Neural cell (in vitro differentiated cells): ENCODE measurements around the gene PTP4A2. TPM values are rescaled to one million over a fixed set of nuclear protein-coding genes. Genes with fewer than 3 reads are reported as not detected.

Experiments used
- H2AFZ ChIP-seq: fragments of 200-600, 300-800 bp; sonication (generic), shearing (Covaris generic); 2 replicates; pipeline ENCODE4 v1.6.0; 2014; ENCODE audit warnings: low read depth, mild to moderate bottlenecking, antibody characterized with exemption, low read length, moderate library complexity
- H3F3A ChIP-seq: fragments of 200-600 bp; shearing (Covaris generic); 2 replicates; pipeline ENCODE4 v1.6.1; 2016; ENCODE audit warnings: mild to moderate bottlenecking, moderate library complexity, mixed read lengths, antibody characterized with exemption, low read length; ENCODE audit not compliant: insufficient read depth, poor library complexity, severe bottlenecking
- H3K27ac ChIP-seq: fragments of 200-600, 300-800 bp; sonication (generic), shearing (Covaris generic); 2 replicates; pipeline ENCODE4 v1.5.1; 2014; ENCODE audit warnings: mild to moderate bottlenecking, low read length, moderate library complexity
- H3K27me3 ChIP-seq: fragments of 300-800, 200-600 bp; sonication (generic), shearing (Covaris generic); 2 replicates; pipeline ENCODE4 v1.6.0; 2014; ENCODE audit warnings: mild to moderate bottlenecking, low read depth, low read length, moderate library complexity; ENCODE audit not compliant: insufficient read depth
- H3K36me3 ChIP-seq: fragments of 300-800, 200-600 bp; sonication (generic), shearing (Covaris generic); 2 replicates; pipeline ENCODE4 v1.5.1; 2014; ENCODE audit warnings: mild to moderate bottlenecking, antibody characterized with exemption, low read length, moderate library complexity; ENCODE audit not compliant: insufficient read depth
- H3K4me2 ChIP-seq: fragments of 300-800, 200-600 bp; sonication (generic), shearing (Covaris generic); 2 replicates; pipeline ENCODE4 v1.6.0; 2014; ENCODE audit warnings: mild to moderate bottlenecking, low read length
- H3K4me3 ChIP-seq: fragments of 300-800, 200-600 bp; sonication (generic), shearing (Covaris generic); 2 replicates; pipeline ENCODE4 v1.5.1; 2014; ENCODE audit warnings: mild to moderate bottlenecking, low read length, moderate library complexity
- H3K79me2 ChIP-seq: fragments of 200-600 bp; shearing (Covaris generic); replicated peaks from 2 replicates; pipeline ENCODE4 v1.6.0; 2014; ENCODE audit warnings: mild to moderate bottlenecking, low read length, moderate library complexity; ENCODE audit not compliant: insufficient read depth
- H3K9ac ChIP-seq: fragments of 300-800, 200-600 bp; sonication (generic), shearing (Covaris generic); 2 replicates; pipeline ENCODE4 v1.6.1; 2016; ENCODE audit warnings: mild to moderate bottlenecking, low read length, mixed read lengths
- H3K9me2 ChIP-seq: fragments of 200-600 bp; shearing (Covaris generic); 2 replicates; pipeline ENCODE4 v1.6.1; 2016; ENCODE audit warnings: mild to moderate bottlenecking, low read length, mixed read lengths; ENCODE audit not compliant: insufficient read depth
- H3K9me3 ChIP-seq: fragments of 200-600, 300-800 bp; sonication (generic), shearing (Covaris generic); 2 replicates; pipeline ENCODE4 v1.6.1; 2016; ENCODE audit warnings: mild to moderate bottlenecking, mixed run types, low read length, moderate library complexity, mixed read lengths
- H4K20me1 ChIP-seq: fragments of 200-600 bp; shearing (Covaris generic); 2 replicates; pipeline ENCODE4 v1.6.1; 2016; ENCODE audit warnings: mild to moderate bottlenecking, mixed run types; ENCODE audit not compliant: insufficient read depth
- EP300 ChIP-seq: fragments of 450-650 bp; conservative IDR thresholded peaks from 2 replicates; pipeline ENCODE4 v1.6.1; 2014; ENCODE audit warnings: antibody characterized with exemption, mild to moderate bottlenecking, moderate library complexity; ENCODE audit not compliant: poor library complexity, severe bottlenecking
- EZH2 ChIP-seq: fragments of 200-600, 300-800 bp; shearing (Covaris generic), sonication (generic); IDR thresholded peaks from 2 replicates; pipeline ENCODE4 v1.6.1; 2014; ENCODE audit warnings: antibody characterized with exemption, low read length, borderline replicate concordance, mild to moderate bottlenecking; ENCODE audit not compliant: insufficient read depth, poor library complexity, severe bottlenecking
- MXI1 ChIP-seq: fragments of 450-650 bp; conservative IDR thresholded peaks from 2 replicates; pipeline ENCODE4 v1.6.1; 2014; ENCODE audit warnings: antibody characterized with exemption, mild to moderate bottlenecking; ENCODE audit not compliant: poor library complexity, severe bottlenecking
- POLR2AphosphoS5 ChIP-seq: IDR thresholded peaks from 2 replicates; pipeline ENCODE4 v1.6.1; 2012
- RAD21 ChIP-seq: fragments of 450-650 bp; conservative IDR thresholded peaks from 2 replicates; pipeline ENCODE4 v1.6.1; 2014; ENCODE audit warnings: antibody characterized with exemption, mild to moderate bottlenecking, moderate library complexity
- SMC3 ChIP-seq: fragments of 450-650 bp; conservative IDR thresholded peaks from 2 replicates; pipeline ENCODE4 v1.6.1; 2014; ENCODE audit warnings: antibody characterized with exemption, mild to moderate bottlenecking, moderate library complexity; ENCODE audit not compliant: poor library complexity
- TAF1 ChIP-seq: IDR thresholded peaks from 2 replicates; pipeline ENCODE4 v1.6.1; 2012; ENCODE audit warnings: low read depth
- polyA plus RNA-seq: library from polyadenylated mRNA; depleted of rRNA; stranded (reverse); fragments of >200 nt; gene quantifications from 2 replicates; pipeline ENCODE4 v1.2.3, GENCODE V29; 2014
- TF ChIP-seq, protein P1 (sequence below): IDR thresholded peaks from 2 replicates; pipeline ENCODE4 v1.6.1; 2012; ENCODE audit warnings: borderline replicate concordance
- TF ChIP-seq, protein P2 (sequence below): fragments of 450-650 bp; IDR thresholded peaks from 2 replicates; pipeline ENCODE4 v1.5.1; 2014; ENCODE audit warnings: antibody characterized with exemption, mild to moderate bottlenecking, moderate library complexity; ENCODE audit not compliant: poor library complexity, severe bottlenecking

The PTP4A2 gene
- polyA plus RNA-seq, 1 donor from 2014 or later, result 250 TPM

DNA sequence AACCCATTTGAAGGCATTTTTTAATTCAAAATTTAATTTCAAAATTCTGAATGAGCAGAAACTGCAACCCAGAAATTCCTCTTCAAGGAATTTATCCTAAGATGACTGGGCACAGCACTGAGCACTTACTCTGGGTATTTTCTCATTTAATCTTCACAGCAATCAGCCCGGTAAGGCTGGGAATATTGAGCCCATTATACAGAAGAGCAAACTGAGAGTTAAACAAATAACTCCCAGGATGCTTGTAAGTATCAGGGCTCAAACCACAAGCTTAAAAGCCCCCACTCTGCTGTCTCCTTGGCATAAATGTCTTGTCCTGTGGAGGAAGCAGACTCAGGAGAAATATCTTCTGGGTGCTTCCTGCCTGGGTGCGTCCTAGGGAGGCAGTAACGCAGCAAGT is 69.3 kb downstream of the PTP4A2 start:
- H3K27me3 ChIP-seq, result no peaks in the 10 kb centered on the region
- H3K9me3 ChIP-seq, result no peaks in the 10 kb centered on the region
- H4K20me1 ChIP-seq, result no peaks in the 10 kb centered on the region
- H3F3A ChIP-seq, result no peaks in the 10 kb centered on the region
- no peak for TF ChIP-seq TAF1
- TF ChIP-seq RAD21, result no peak
- TF ChIP-seq MXI1, result no peak
- TF ChIP-seq, protein P1, sequence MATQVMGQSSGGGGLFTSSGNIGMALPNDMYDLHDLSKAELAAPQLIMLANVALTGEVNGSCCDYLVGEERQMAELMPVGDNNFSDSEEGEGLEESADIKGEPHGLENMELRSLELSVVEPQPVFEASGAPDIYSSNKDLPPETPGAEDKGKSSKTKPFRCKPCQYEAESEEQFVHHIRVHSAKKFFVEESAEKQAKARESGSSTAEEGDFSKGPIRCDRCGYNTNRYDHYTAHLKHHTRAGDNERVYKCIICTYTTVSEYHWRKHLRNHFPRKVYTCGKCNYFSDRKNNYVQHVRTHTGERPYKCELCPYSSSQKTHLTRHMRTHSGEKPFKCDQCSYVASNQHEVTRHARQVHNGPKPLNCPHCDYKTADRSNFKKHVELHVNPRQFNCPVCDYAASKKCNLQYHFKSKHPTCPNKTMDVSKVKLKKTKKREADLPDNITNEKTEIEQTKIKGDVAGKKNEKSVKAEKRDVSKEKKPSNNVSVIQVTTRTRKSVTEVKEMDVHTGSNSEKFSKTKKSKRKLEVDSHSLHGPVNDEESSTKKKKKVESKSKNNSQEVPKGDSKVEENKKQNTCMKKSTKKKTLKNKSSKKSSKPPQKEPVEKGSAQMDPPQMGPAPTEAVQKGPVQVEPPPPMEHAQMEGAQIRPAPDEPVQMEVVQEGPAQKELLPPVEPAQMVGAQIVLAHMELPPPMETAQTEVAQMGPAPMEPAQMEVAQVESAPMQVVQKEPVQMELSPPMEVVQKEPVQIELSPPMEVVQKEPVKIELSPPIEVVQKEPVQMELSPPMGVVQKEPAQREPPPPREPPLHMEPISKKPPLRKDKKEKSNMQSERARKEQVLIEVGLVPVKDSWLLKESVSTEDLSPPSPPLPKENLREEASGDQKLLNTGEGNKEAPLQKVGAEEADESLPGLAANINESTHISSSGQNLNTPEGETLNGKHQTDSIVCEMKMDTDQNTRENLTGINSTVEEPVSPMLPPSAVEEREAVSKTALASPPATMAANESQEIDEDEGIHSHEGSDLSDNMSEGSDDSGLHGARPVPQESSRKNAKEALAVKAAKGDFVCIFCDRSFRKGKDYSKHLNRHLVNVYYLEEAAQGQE, result no peak
- no peak for TF ChIP-seq EP300
- TF ChIP-seq POLR2AphosphoS5, result no peak
- TF ChIP-seq, protein P2, sequence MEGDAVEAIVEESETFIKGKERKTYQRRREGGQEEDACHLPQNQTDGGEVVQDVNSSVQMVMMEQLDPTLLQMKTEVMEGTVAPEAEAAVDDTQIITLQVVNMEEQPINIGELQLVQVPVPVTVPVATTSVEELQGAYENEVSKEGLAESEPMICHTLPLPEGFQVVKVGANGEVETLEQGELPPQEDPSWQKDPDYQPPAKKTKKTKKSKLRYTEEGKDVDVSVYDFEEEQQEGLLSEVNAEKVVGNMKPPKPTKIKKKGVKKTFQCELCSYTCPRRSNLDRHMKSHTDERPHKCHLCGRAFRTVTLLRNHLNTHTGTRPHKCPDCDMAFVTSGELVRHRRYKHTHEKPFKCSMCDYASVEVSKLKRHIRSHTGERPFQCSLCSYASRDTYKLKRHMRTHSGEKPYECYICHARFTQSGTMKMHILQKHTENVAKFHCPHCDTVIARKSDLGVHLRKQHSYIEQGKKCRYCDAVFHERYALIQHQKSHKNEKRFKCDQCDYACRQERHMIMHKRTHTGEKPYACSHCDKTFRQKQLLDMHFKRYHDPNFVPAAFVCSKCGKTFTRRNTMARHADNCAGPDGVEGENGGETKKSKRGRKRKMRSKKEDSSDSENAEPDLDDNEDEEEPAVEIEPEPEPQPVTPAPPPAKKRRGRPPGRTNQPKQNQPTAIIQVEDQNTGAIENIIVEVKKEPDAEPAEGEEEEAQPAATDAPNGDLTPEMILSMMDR, result no peak
- no peak for TF ChIP-seq SMC3
- TF ChIP-seq EZH2, result no peak
- H3K27ac ChIP-seq, result no peak overlapping the region
- no peak overlapping the region for H3K9ac ChIP-seq
- no peak overlapping the region for H2AFZ ChIP-seq
- H3K4me2 ChIP-seq, result no peak overlapping the region
- H3K79me2 ChIP-seq, result no peaks in the 10 kb centered on the region
- H3K36me3 ChIP-seq, result no peaks in the 10 kb centered on the region
- H3K4me3 ChIP-seq, result no peak overlapping the region
- H3K9me2 ChIP-seq, result no peaks in the 10 kb centered on the region

DNA sequence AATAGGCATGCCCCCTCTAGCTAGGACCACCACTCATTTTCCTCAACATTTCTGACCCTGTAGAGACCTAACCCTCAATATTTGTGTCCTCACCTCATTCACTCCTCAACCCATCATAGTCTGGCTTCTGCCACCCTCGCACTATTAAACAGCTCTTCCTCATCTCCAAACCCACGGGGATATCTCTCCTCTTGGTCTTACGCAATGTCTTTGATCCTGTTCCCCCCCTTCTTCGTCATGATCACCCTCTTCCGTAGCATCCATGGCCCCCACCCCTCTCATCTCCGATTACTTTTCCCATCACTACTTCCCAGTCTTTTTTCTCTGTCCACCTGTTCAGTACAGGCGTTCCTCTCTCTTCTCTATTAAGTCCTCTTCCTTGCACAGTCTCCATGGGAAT is 70.6 kb downstream of the PTP4A2 start:
- no peaks in the 10 kb centered on the region for H4K20me1 ChIP-seq
- no peaks in the 10 kb centered on the region for H3K9me2 ChIP-seq
- H3F3A ChIP-seq, result no peaks in the 10 kb centered on the region
- no peak overlapping the region for H3K27ac ChIP-seq
- no peaks in the 10 kb centered on the region for H3K79me2 ChIP-seq
- no peaks in the 10 kb centered on the region for H3K36me3 ChIP-seq
- no peak overlapping the region for H3K4me3 ChIP-seq
- no peaks in the 10 kb centered on the region for H3K27me3 ChIP-seq
- no peaks in the 10 kb centered on the region for H3K9me3 ChIP-seq
- H3K4me2 ChIP-seq, result no peak overlapping the region
- no peak overlapping the region for H2AFZ ChIP-seq
- no peak for TF ChIP-seq SMC3
- TF ChIP-seq, protein P2, result no peak
- no peak for TF ChIP-seq EZH2
- TF ChIP-seq, protein P1, result no peak
- H3K9ac ChIP-seq, result no peak overlapping the region
